ENCODE data around the gene CXCR2.

- TF ChIP-seq CTCF (conservative IDR thresholded peaks at IDR 0.05 in 1 of 2, IDR thresholded peaks at IDR 0.05 in 1 of 2; ENCODE audit: extremely low read depth in 1 of 2, insufficient read depth in 1 of 2, low read depth in 1 of 2, low read length in 2 of 2), result no peak
- no peak for TF ChIP-seq EZH2 (IDR thresholded peaks at IDR 0.05; ENCODE audit: borderline replicate concordance, low read length)
Observed at GRCh38 chr2:218146056-218146455, 20.2 kb downstream of the CXCR2 start.

Measured in mammary epithelial cell (primary cell).